Iris pigment epithelial cell (primary cell): ENCODE measurements around the gene PITPNM1.
A peak's percentile ranks its signal among the peaks of the same experiment; 100 is the strongest.
"Not testable (repeated sequence)": the region's sequence is repeated elsewhere in the genome, so short reads cannot be mapped to it uniquely, and the experiment has no call there.

Experiments
- DNase-seq: peaks from one replicate; pipeline ENCODE4 v3.0.0-alpha.2; 2011; ENCODE audit warnings: low read depth

PITPNM1 gene

DNA sequence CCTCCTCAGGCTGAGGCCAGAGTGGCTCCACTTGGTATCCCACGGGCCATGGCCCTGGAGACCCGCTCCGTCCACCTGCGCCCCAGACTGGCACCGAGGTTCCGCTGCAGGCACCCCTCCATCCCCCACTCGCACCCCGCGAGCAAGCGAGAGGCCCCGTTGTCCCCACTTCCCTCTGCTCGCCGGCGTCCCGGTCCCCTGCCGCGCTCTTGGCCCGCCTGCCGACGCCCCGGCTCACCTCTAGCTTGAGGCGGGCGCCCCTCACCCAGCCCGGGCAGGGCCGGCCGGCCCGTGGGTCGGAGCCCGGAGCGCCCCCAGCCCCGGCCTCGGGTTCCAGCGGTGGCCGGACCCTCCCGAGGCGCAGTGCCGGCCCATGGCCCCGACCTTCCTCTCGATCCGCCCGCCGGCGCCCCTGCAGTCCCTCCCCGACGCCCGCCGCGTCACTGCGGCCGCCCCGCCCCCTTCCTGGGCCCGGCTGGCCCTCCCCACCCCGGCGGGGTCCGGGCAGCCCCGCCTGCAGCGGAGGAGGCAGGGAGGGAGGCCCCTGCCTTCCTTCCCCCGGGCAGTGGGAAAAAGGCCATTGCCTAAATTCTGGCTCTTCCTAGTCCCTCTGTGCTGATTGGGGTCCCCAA lies at the start of gene PITPNM1:
Gene PITPNM1 (minus strand): TSS at position 414 of the 632 bp plus-strand sequence. CDS start 1,183 bp downstream, outside the sequence.
- DNase-seq: peak; percentile 37

GRCh38 chr11:67551697-67552096 lies 46.5 kb upstream of the PITPNM1 start:
- not testable (repeated sequence) for DNase-seq

- no peak for DNase-seq
Measured at GRCh38 chr11:67551127-67551526, 46.0 kb upstream of the PITPNM1 start.

DNA sequence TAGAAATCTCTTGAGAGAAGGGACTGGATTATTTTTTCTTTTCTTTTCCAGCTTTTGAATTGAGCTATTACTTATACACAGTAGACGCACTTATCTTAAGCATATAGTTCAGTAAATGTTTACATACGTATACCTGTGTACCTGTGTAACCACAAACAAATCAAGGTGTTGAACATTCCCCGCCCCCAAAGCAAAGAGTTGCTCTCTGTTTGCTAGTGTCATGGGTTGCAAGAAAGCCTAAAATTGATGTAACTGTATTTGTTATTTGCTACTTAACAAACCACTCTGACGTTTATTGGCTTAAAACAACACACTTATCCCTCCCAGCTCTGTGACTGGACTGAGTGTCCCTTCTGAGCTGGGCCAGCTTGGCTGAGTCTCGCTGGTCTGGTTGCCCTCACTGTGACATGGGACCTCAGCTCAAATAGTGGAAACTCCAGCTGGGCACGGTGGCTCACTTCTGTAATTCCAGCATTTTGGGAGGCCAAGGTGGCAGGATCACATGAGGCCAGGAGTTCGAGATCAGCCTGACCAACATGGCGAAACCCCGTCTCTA lies 43.5 kb upstream of the PITPNM1 start:
- no peak for DNase-seq

DNA sequence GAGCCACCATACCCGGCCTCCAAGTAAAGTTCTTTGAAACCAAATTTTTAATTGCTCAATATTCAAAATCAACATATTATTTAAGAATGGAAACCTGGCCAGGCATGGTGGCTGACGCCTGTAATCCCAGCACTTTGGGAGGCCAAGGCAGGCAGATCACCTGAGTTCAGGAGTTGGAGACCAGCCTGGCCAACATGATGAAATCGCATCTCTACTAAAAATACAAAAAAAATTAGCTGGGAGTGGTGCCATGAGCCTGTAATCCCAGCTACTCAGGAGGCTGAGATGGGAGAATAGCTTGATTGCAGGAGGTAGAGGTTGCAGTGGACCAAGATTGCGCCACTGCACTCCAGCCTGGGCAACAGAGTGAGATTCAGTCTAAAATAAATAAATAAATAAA lies 42.9 kb upstream of the PITPNM1 start:
- not testable (repeated sequence) for DNase-seq

GRCh38 chr11:67545280-67545679 lies 40.1 kb upstream of the PITPNM1 start:
- DNase-seq: no peak

GRCh38 chr11:67544616-67545242 lies 39.6 kb upstream of the PITPNM1 start:
- DNase-seq: no peak

GRCh38 chr11:67543585-67543984 lies 38.4 kb upstream of the PITPNM1 start:
- DNase-seq: no peak

DNA sequence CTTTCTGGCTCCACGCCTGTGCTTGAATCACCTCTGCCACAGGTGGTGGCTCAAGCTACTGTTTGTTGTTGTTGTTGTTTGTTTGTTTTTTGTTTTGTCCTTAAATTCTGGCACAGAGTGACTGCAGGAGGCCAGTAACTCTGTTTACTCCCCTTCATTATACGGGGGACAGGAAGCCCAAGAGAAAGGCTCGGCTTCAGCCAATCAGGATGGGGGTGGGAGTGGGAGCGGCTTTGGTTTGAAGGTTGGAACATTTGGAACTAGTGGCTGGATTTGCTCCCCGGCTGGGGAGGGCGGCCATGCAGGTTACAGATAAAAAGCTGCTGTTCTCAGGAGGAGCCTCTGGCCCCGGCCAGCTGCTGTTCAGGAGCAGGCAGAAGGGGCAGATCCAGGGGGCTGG lies 37.8 kb upstream of the PITPNM1 start:
- DNase-seq: no peak

DNA sequence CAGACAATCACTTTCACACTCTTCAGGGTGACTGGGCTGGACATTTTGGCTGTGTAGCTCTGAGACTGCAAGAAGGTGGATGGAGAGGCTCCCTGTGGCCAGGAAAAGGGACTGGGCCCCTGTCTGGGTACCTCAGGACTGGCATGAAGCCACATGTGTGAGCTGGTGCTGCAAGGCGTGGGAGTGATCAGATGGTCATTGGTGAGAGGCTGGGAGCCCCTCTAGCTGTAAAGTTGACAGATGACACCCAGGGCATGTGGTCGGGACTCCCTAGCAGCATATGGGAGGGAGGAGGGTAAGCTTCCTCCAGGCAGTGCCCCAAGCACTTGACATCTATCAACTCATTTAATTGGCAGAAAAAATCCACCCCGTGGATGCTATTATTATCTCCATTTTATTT lies 37.0 kb upstream of the PITPNM1 start:
- DNase-seq: no peak

- DNase-seq: no peak
Measured at GRCh38 chr11:67541198-67541597, 36.0 kb upstream of the PITPNM1 start.

DNA sequence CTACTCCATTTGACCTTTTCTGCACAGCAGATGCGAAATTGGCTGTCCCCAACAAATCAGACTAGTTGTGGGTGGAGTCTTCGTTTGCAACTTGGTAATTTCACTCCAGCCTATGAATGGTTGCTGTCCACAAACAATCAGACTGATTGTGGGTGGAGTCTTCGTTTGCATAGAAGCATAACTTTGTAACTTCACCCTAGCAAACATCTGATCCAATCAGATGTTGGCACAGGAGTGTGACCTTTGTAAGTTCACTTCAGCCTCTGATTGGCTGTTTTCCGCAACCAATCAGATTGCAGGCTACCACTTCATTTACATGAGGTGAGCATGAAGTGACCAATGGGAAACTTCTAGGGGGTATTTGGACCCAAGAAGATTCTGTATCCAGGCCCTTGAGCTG lies 34.4 kb upstream of the PITPNM1 start:
- DNase-seq: no peak

DNA sequence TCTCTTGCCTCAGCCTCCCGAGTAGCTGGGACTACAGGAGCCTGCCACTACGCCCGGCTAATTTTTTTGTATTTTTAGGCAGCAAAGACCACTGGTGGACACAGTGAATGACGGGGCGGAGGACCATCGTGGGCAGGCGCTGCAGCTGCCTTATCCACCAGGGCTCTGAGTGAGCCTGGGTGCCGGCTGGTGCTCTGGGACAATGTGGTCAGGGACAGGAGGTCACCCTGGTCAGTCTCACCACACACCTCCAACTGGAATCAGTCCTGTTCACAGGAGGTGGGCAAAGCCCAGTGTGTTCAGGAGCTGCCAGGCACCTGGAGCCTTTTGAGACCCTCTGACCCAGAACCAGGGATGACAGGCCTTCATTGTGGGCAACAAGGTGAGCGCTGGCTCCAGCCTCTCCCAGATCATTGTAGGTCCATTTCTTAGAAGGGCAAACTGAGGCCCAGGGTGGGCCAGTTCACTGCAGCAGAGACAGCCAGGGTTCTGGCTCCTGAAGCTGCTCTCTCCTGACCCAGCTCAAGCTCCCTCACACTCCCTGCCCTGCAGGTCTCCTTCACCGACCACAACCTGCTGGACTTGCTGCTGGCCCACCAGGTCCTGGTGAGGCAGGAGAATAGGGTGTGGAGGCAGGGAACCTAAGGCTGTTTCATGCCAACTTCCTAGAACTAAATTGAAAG lies 33.8 kb upstream of the PITPNM1 start:
- no peak for DNase-seq

GRCh38 chr11:67538306-67538705 lies 33.1 kb upstream of the PITPNM1 start:
- no peak for DNase-seq

DNA sequence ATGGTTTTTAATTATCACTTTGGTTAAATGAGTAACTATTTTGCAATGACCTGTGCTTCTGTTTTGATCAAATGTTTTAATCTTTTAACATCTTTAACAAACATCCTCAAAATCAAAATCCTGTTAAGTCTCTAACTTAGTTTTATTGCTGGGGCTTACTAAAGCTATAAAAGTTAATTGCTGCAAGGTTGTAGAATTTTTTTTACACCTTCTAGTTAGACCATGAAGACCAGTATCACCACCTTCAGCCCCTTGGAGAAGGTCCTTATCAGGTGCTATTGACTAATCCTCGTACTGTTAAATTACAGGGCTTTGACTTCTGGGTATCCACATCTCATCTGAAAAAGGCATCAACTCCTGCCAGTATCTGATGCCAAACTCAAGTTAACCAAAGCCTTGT lies 30.4 kb upstream of the PITPNM1 start:
- DNase-seq: no peak

DNA sequence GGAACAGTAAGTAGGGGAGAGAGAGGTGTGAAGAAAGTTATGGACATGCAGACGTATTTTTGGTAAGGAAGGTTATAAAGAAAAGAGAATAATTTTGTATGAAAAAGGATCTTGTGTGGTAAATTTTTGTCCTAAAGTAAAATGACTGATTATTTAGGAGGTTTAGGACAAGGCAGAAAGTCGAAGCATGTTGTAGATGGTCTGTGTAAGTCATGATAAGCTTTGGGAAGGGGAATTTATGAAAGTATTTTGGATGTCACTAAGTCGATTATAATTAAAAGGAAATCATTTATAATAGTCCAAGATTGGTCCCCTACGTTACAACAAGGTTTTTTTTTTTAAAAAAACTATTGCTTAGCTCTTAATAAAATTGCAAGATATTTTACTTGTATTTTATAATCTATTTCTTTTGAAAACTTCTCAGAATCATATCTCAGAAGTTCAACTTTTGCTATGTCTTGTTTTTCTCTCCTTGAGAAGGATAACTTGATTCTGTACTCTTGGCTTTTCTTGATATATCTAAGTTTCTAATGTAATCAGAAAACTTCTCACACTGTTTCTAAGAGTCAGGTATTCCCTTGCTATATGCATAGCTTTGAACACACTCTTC lies 29.0 kb upstream of the PITPNM1 start:
- DNase-seq: no peak

- no peak for DNase-seq
Measured at GRCh38 chr11:67532889-67533288, 27.7 kb upstream of the PITPNM1 start.

DNA sequence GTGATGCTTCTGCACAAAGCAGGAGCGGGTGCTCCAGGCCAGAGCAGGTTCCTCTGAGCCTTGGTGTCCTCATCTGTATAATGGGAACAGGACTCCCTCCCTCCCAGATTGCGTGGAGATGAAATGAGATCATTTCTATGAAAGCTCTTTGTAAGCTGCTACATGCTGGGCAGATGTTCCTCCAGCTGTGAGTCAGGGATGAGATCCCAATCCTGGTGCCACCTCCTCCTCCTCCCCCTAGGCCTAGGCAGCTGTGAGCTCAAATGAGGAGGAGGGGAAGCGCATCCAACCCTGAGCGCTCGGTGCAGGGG lies 25.1 kb upstream of the PITPNM1 start:
- no peak for DNase-seq

- DNase-seq: no peak
Measured at GRCh38 chr11:67528376-67528775, 23.2 kb upstream of the PITPNM1 start.

GRCh38 chr11:67525275-67525976 lies 20.3 kb upstream of the PITPNM1 start:
- no peak for DNase-seq

- DNase-seq: no peak
Measured at GRCh38 chr11:67524480-67524808, 19.3 kb upstream of the PITPNM1 start.
